DND-41 (cell line): ENCODE results near the gene RCCD1.

Experiments
- CTCF ChIP-seq: IDR thresholded peaks from 2 replicates; pipeline ENCODE4 v1.5.1; 2012; ENCODE audit warnings: borderline replicate concordance, low read length, moderate library complexity, mild to moderate bottlenecking; ENCODE audit not compliant: poor library complexity, severe bottlenecking; ENCODE audit errors: extremely low read depth
- EZH2 ChIP-seq: IDR thresholded peaks from 3 replicates; pipeline ENCODE4 v1.6.1; 2012; ENCODE audit warnings: borderline replicate concordance, low read depth, mild to moderate bottlenecking, moderate library complexity, low read length, inconsistent platforms; ENCODE audit not compliant: severe bottlenecking

- TF ChIP-seq EZH2, result no peak
- no peak for TF ChIP-seq CTCF
Measured at GRCh38 chr15:91001209-91001608, 46.5 kb downstream of the RCCD1 start.
